Upper lobe of left lung (tissue), 4 donors: Measurements from ENCODE around the gene LOX.

ENCODE experiments used
- CTCF ChIP-seq, 6 experiments: fragments of 450-650 bp in 4 of 6; fragments of 200-600 bp in 2 of 6; sonication (generic) in 2 of 6; IDR thresholded peaks; one replicate each; pipeline ENCODE4 v1.5.1; 2016 to 2019; ENCODE audit warnings: antibody characterized with exemption in 6 of 6
- POLR2A ChIP-seq, 4 donors: fragments of 450-650 bp; IDR thresholded peaks; one replicate each; pipeline ENCODE4 v1.5.1; 2016 to 2017; ENCODE audit warnings: antibody characterized with exemption in 4 of 4, mild to moderate bottlenecking in 2 of 4
- POLR2AphosphoS5 ChIP-seq, 2 donors: sonication (generic); formaldehyde crosslinking; IDR thresholded peaks; one replicate each; pipeline ENCODE4 v1.5.1; 2017; ENCODE audit warnings: antibody characterized with exemption in 2 of 2

GRCh38 chr5:122124766-122125165, 46.7 kb upstream of the LOX start:
- TF ChIP-seq CTCF (IDR thresholded peaks at IDR 0.05) (no peak), POLR2A (IDR thresholded peaks at IDR 0.05) (no peak), POLR2AphosphoS5 (IDR thresholded peaks at IDR 0.05) (no peak)
